GM21526 (cell line): Measurements from ENCODE around the gene PPP3CA.
A peak's percentile ranks its signal among the peaks of the same experiment; 100 is the strongest.

Source experiments
- ATAC-seq: cut with Tn5 transposase; IDR thresholded peaks from one replicate; pipeline ENCODE4 v1.9.1; 2021; ENCODE audit warnings: moderate library complexity; ENCODE audit not compliant: unreplicated experiment, low FRiP score

Gene PPP3CA

DNA sequence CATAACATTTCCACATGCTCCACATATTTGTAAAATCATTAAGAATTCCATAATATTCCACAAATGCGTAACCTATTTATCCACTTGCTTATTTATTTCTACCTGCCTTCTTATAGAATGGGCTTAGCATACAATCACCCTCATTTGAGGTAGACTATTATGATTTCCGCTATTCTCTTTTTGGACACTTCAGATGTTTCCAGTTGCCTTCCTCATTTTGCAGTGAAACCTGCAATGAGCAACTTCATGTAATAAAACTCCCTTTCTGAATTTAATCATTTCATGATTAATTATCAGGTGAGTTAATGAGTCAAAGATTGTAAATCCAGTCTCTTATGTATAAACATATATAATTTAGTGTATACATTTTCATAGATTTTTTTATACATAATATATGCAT is 58.0 kb downstream of the PPP3CA start:
- no peak for ATAC-seq

- no peak for ATAC-seq
Measured at GRCh38 chr4:101288365-101289145, 58.8 kb downstream of the PPP3CA start.

DNA sequence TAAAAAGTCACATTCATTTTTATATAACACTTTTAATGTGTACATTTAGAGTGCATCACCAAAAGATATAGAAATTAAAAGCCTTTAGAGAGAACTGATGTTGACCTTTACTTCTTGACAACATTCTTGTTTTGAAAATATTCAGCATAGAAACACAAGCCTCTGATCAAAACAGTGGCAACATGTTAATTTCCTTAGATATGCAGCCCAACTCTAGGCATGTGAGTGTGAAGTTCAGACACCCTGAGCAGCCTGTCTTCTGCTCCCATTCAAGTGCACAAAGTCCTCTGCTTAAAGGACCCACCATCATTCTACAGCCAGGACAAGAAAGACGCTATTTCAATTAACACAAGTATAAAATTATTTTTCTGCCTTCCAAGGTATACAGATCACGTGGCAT is 60.0 kb downstream of the PPP3CA start:
- no peak for ATAC-seq

DNA sequence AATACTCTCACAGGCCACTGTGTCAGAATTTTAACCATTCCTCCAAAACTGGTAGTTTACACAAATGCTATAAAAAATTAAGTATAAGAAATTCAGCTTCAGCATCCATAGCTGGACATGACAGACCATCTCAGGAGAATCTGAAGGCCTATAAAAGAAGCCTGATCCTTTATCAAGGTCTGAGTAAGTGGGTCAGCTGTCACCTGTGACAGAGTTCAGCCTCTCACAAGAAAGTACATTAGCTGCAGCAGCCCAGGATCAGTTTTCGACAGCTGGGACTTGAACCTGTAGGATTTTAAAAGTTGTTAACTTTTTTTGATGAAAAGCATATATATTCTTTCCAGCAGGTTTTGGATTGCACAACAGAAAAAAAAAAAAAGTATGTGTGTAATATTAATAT is 60.7 kb downstream of the PPP3CA start:
- no peak for ATAC-seq

GRCh38 chr4:101285985-101286384 is 61.3 kb downstream of the PPP3CA start:
- no peak for ATAC-seq

DNA sequence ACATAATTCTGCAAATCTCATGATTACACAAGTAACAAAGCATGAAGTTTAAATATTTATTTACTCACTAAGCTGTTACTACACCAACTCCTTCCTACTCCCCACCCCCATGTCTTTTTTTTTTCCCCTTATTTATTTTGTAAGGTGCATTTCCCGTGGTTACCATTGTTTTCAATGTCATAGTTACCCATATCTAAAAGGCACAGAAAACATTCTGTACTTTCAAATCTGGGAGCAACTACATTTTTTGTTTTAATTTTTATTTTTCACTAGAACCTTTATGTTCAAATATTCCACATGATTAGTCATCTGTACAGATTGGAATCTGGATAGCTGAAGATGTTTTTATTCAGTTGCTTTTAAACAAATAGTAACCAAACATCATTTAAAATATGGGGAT is 62.8 kb downstream of the PPP3CA start:
- ATAC-seq = no peak

GRCh38 chr4:101283434-101283833 is 63.9 kb downstream of the PPP3CA start:
- no peak for ATAC-seq

- no peak for ATAC-seq
Measured at GRCh38 chr4:101282076-101282844, 65.1 kb downstream of the PPP3CA start.

- no peak for ATAC-seq
Measured at GRCh38 chr4:101280866-101281600, 66.3 kb downstream of the PPP3CA start.

GRCh38 chr4:101279377-101279871 is 67.9 kb downstream of the PPP3CA start:
- no peak for ATAC-seq

- no peak for ATAC-seq
Measured at GRCh38 chr4:101277671-101278070, 69.7 kb downstream of the PPP3CA start.

GRCh38 chr4:101276661-101277060 is 70.7 kb downstream of the PPP3CA start:
- ATAC-seq = no peak

DNA sequence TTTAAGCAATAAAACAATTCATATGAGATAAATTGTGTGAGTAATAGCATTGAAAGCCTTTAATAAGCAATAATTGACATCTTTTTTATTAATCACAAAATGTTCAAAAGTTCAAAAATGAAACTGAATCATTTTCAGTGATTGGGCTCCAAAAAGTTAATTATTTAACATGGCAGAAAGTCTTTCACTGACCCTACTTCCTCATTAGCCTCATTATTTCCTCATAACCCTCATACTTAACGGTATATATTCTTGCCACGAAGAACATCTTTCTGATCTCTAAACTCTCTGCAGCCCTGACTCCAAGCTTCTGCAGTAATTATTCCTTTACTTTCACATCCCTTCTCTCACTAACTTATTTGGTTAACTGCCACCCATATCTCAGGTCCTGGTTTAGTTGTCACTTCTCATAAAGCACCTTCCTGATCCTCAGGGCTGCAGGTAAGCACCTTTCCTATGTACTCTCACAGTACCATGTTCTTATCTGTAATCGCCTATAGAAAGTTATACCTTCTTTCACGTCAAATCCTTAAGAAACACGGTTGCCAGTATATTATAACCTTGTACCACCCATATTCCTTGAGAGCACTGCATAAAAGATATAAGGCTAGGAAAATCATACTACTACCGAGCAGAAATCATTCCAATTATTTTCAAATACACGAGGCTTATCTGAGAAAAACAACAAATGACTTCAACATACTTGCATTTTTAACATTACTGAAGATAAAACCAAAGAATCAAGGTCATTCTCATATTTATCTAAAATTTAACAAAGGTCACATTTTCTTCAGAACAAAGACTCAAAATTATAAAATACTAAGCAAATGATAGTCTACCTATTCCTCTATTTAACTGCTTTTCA is 72.2 kb downstream of the PPP3CA start:
- no peak for ATAC-seq

DNA sequence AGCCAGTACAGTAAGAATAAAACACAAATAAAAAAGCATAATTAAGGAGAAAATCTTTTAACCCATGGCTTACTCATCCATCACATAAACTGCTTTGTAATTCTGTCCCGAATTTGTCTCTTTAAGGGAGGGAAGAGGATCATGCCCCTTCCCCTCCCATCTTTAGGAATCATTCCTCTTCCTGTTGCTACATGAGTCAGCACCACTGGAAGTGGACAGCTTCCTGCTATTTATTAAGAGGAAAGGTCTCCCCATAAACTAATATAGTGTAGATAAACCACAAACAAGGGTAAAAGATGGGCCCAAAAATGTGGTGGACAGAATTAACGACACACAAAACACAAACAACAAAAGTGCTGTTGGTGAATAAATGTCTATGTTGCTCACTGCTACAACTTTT is 75.8 kb downstream of the PPP3CA start:
- ATAC-seq = no peak

DNA sequence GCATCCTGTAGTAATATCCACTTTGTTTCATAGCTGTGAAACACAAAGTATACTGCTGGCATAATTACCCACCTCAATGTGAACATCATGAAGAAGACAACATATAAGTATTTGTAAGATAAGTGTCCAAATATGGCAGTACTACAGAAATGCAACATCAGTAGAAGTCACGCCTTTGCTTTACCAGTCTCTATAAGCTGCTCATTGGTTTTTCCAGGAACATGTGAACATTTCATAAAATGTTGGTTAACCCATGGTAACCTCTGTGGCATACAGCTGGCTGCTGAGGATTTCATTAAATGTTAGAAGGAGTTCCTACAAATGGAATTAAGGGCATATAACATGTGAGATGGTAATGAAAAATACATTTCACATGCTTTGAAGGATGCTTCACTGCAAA is 77.6 kb downstream of the PPP3CA start:
- ATAC-seq = no peak

GRCh38 chr4:101265816-101266172 is 81.5 kb downstream of the PPP3CA start:
- ATAC-seq = no peak

DNA sequence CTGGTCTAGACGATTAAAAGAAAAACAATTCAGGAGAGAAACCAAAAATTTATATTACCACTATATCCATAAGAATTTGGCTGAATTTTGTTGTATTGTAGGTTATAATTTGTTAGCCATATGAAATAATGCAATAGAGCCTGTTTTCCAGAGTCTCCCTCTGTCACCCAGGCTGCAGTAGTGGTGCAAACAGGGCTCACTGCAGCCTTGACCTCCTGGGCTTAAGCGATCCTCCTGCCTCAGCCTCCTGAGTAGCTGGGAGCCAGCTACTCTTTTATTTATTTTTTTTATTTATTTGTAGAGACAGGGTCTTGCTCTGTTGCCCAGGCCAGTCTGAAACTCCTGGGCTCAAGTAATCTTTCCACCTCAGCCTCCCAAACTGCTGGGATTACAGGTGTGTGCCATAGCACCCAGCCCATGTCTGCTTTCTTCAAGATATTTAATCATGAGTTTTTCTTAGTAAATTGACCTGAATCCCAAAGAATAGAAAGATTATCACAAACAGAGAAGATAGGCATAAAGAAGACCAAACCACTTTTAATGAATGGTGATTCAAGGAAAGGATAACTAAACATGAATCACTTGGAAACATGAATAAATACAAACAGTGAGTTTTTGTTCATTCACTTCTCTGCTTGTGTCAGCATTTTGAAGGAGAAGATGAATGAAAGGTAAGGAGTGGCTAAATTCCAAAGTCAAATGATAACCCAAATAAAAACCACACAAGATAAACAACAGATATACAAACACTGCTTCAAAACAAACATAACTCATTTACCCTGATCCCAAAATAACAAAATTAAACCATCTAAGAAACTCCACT is 82.1 kb downstream of the PPP3CA start:
- no peak for ATAC-seq

GRCh38 chr4:101264512-101264911 is 82.8 kb downstream of the PPP3CA start:
- no peak for ATAC-seq

GRCh38 chr4:101262683-101263082 is 84.6 kb downstream of the PPP3CA start:
- peak; percentile 39 for ATAC-seq
